Activated T-cell treated with anti-CD3 and anti-CD28 coated beads, Interleukin-2, amount 50 U/mL, for 4 hours (primary cell): ENCODE data around the gene PCDHGA2. TPM values are rescaled to one million over a fixed set of nuclear protein-coding genes. Genes with fewer than 3 reads are reported as not detected.
A peak's percentile ranks its signal among the peaks of the same experiment; 100 is the strongest.
"Not testable (repeated sequence)": the region's sequence is repeated elsewhere in the genome, so short reads cannot be mapped to it uniquely, and the experiment has no call there.

Experiments used
- ATAC-seq, 2 donors: fragments of 200-7000 bp; cut with Tn5 transposase; one replicate each; pipeline ENCODE4 v1.10.0; 2021
- DNase-seq: peaks from one replicate; pipeline ENCODE4 v3.0.0-alpha.2; 2020
- H3K27me3 Mint-ChIP-seq: one replicate; pipeline ENCODE4 v1.8.0; 2021; ENCODE audit warnings: low read depth, mixed read lengths
- H3K36me3 Mint-ChIP-seq: one replicate; pipeline ENCODE4 v1.8.0; 2022; ENCODE audit warnings: mixed read lengths; ENCODE audit not compliant: insufficient read depth
- H3K4me1 Mint-ChIP-seq: one replicate; pipeline ENCODE4 v1.8.0; 2021; ENCODE audit warnings: low read depth, mixed read lengths
- H3K4me3 Mint-ChIP-seq: one replicate; pipeline ENCODE4 v1.8.0; 2021; ENCODE audit warnings: mild to moderate bottlenecking, moderate library complexity, mixed read lengths
- H3K9me3 Mint-ChIP-seq: one replicate; pipeline ENCODE4 v1.8.0; 2021; ENCODE audit warnings: mixed read lengths
- total RNA-seq, 3 donors: library from RNA; stranded (reverse); gene quantifications; one replicate each; pipeline ENCODE4 v1.2.1, GENCODE V29; 2021

PCDHGA2 gene
- total RNA-seq, 3 donors from 2014 or later = 0.05 TPM; not detected in 2

- Mint-ChIP-seq H3K36me3 (peaks cover 3% of the 10 kb centered on the region), H3K4me1 (no peaks in the 10 kb centered on the region), H3K27me3 (peaks cover 86% of the 10 kb centered on the region), H3K9me3 (peaks cover 42% of the 10 kb centered on the region), H3K4me3 (no peak overlapping the region)
- ATAC-seq (no peak), DNase-seq (no peak)
Measured at GRCh38 chr5:141360685-141361084, 22.1 kb downstream of the PCDHGA2 start.

- no peaks in the 10 kb centered on the region for H3K4me1 Mint-ChIP-seq
- H3K36me3 Mint-ChIP-seq = peaks cover 3% of the 10 kb centered on the region
- H3K27me3 Mint-ChIP-seq = peaks cover 83% of the 10 kb centered on the region
- ATAC-seq = no peak
- no peak overlapping the region for H3K4me3 Mint-ChIP-seq
- H3K9me3 Mint-ChIP-seq = peaks cover 44% of the 10 kb centered on the region
- DNase-seq = no peak
Measured at GRCh38 chr5:141362719-141363118, 24.2 kb downstream of the PCDHGA2 start.

- DNase-seq = no peak
- peaks cover 38% of the 10 kb centered on the region for H3K9me3 Mint-ChIP-seq
- H3K4me3 Mint-ChIP-seq = no peak within 1 kb of the TSS
Measured at GRCh38 chr5:141363952-141364660, 25.5 kb downstream of the PCDHGA2 start, which contains the start of gene PCDHGA5. Gene PCDHGA5 (plus strand): TSS chr5:141364162. CDS start chr5:141364331, 169 bp downstream.

GRCh38 chr5:141366016-141366896, 27.7 kb downstream of the PCDHGA2 start:
- peaks cover 85% of the 10 kb centered on the region for H3K27me3 Mint-ChIP-seq
- H3K4me1 Mint-ChIP-seq = peaks cover 2% of the 10 kb centered on the region
- peaks cover 27% of the 10 kb centered on the region for H3K9me3 Mint-ChIP-seq
- ATAC-seq (no peak), DNase-seq (no peak)
- no peak overlapping the region for H3K4me3 Mint-ChIP-seq
- peaks cover 2% of the 10 kb centered on the region for H3K36me3 Mint-ChIP-seq

More at GRCh38 chr5:141363952-141364660, 25.5 kb downstream of the PCDHGA2 start, which contains the start of gene PCDHGA5:
- Mint-ChIP-seq H3K4me1 (no peaks in the 10 kb centered on the region), H3K27me3 (peaks cover 84% of the 10 kb centered on the region), H3K36me3 (peaks cover 3% of the 10 kb centered on the region)
- no peak for ATAC-seq

GRCh38 chr5:141369994-141370848, 31.7 kb downstream of the PCDHGA2 start, which contains the start of gene PCDHGB3:
Gene PCDHGB3 (plus strand): TSS chr5:141370242. CDS start chr5:141370395, 153 bp downstream.
- DNase-seq = no peak
- Mint-ChIP-seq H3K27me3 (peaks cover 86% of the 10 kb centered on the region), H3K4me1 (peaks cover 2% of the 10 kb centered on the region), H3K4me3 (peak within 1 kb of the TSS; percentile 77), H3K36me3 (peaks cover 2% of the 10 kb centered on the region), H3K9me3 (peaks cover 26% of the 10 kb centered on the region)
- peak; percentile 73 to 80 for ATAC-seq

GRCh38 chr5:141371572-141372475, 33.3 kb downstream of the PCDHGA2 start:
- Mint-ChIP-seq H3K9me3 (peaks cover 23% of the 10 kb centered on the region), H3K36me3 (peaks cover 2% of the 10 kb centered on the region), H3K27me3 (peaks cover 85% of the 10 kb centered on the region), H3K4me1 (peaks cover 2% of the 10 kb centered on the region), H3K4me3 (no peak overlapping the region)
- no peak for DNase-seq
- ATAC-seq = no peak

GRCh38 chr5:141373673-141374317, 35.2 kb downstream of the PCDHGA2 start, which contains the start of gene PCDHGA6:
Gene PCDHGA6 (plus strand): TSS chr5:141373891. CDS start chr5:141374084, 193 bp downstream.
- H3K9me3 Mint-ChIP-seq = peaks cover 27% of the 10 kb centered on the region
- DNase-seq (no peak), ATAC-seq (no peak)
- peaks cover 2% of the 10 kb centered on the region for H3K36me3 Mint-ChIP-seq
- H3K4me3 Mint-ChIP-seq = peak within 1 kb of the TSS; percentile 19
- peaks cover 2% of the 10 kb centered on the region for H3K4me1 Mint-ChIP-seq
- peaks cover 80% of the 10 kb centered on the region for H3K27me3 Mint-ChIP-seq

GRCh38 chr5:141374627-141375026, 36.1 kb downstream of the PCDHGA2 start:
- peaks cover 30% of the 10 kb centered on the region for H3K9me3 Mint-ChIP-seq
- no peak for DNase-seq
- peaks cover 2% of the 10 kb centered on the region for H3K4me1 Mint-ChIP-seq
- H3K4me3 Mint-ChIP-seq = no peak overlapping the region
- peaks cover 81% of the 10 kb centered on the region for H3K27me3 Mint-ChIP-seq
- no peak for ATAC-seq
- H3K36me3 Mint-ChIP-seq = peaks cover 2% of the 10 kb centered on the region

GRCh38 chr5:141375444-141376155, 37.0 kb downstream of the PCDHGA2 start:
- not testable (repeated sequence) for H3K36me3 Mint-ChIP-seq, DNase-seq, ATAC-seq, H3K4me3 Mint-ChIP-seq, H3K4me1 Mint-ChIP-seq
- Mint-ChIP-seq H3K27me3 (peaks cover 82% of the 10 kb centered on the region), H3K9me3 (peaks cover 30% of the 10 kb centered on the region)

- DNase-seq = no peak
- H3K9me3 Mint-ChIP-seq = peaks cover 29% of the 10 kb centered on the region
- H3K4me1 Mint-ChIP-seq = peaks cover 2% of the 10 kb centered on the region
- ATAC-seq = no peak
- H3K36me3 Mint-ChIP-seq = peaks cover 2% of the 10 kb centered on the region
- peak within 1 kb of the TSS; percentile 74 for H3K4me3 Mint-ChIP-seq
- peaks cover 75% of the 10 kb centered on the region for H3K27me3 Mint-ChIP-seq
Measured at GRCh38 chr5:141382469-141383294, 44.1 kb downstream of the PCDHGA2 start, which contains the start of gene PCDHGA7. Gene PCDHGA7 (plus strand): TSS chr5:141382742. CDS start chr5:141382900, 158 bp downstream.

GRCh38 chr5:141383345-141383744, 44.8 kb downstream of the PCDHGA2 start:
- Mint-ChIP-seq H3K36me3 (peaks cover 3% of the 10 kb centered on the region), H3K9me3 (peaks cover 30% of the 10 kb centered on the region), H3K4me1 (peaks cover 2% of the 10 kb centered on the region), H3K27me3 (peaks cover 76% of the 10 kb centered on the region), H3K4me3 (no peak overlapping the region)
- ATAC-seq (no peak), DNase-seq (no peak)
